ENCODE results near the gene GNAT1. TPM values are rescaled to one million over a fixed set of nuclear protein-coding genes. Genes with fewer than 3 reads are reported as not detected.
A peak's percentile ranks its signal among the peaks of the same experiment; 100 is the strongest.

Gene GNAT1
- total and polyA plus RNA-seq, 2 of the 13 experiments (the other 11 are each of a cell fraction or from before 2014, with no cell fraction given), result 0.15 TPM; not detected in 1

DNA sequence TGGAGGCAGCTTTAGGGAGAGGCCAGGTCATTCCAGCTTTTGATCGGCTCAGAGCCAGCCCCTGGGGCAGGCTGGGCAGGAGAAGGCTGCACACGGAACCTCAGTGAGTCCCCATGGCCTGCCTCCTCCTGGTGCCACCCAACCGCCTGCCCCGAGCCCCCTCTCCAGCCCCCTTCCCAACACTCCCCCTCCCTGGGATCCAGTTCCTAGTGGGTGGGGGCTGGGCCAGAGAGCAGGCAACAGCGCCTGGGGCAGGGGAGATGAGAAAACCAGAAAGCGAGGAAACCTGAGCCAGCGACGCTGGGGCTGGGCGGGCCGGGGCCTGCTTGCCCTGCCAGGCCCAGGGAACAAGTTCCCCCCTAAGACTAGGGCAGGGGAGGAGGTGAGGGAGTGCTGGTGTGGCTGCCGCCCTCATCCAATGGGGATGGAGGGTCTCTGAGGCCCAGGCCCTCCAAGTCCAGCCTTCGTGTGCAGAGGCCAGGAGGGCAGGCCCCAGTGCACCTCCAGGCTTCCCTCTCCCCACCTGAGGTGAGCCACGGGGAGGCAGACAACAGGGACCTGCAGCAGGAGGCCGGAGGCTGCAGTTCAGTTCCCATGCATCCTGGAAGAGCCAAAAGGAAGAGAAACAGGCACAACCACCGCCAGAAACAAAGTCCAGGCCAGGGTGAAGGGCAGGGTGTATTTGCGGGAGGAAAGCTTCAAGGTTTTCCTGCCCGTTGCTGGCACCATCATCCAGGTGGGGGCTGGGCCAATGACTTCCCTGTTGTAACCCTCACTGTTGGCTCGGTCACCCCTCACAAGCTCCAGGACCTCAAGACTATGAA is 40.3 kb upstream of the GNAT1 start (continued):
- TF ChIP-seq, protein P1, sequence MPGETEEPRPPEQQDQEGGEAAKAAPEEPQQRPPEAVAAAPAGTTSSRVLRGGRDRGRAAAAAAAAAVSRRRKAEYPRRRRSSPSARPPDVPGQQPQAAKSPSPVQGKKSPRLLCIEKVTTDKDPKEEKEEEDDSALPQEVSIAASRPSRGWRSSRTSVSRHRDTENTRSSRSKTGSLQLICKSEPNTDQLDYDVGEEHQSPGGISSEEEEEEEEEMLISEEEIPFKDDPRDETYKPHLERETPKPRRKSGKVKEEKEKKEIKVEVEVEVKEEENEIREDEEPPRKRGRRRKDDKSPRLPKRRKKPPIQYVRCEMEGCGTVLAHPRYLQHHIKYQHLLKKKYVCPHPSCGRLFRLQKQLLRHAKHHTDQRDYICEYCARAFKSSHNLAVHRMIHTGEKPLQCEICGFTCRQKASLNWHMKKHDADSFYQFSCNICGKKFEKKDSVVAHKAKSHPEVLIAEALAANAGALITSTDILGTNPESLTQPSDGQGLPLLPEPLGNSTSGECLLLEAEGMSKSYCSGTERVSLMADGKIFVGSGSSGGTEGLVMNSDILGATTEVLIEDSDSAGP (CRISPR knock-in tag; IDR thresholded peaks at IDR 0.05; ENCODE audit: borderline replicate concordance), result no peak; the same call in 1 of the 2 replicates
- no peak for TF ChIP-seq NR0B2 (CRISPR knock-in tag; IDR thresholded peaks at IDR 0.05)
- no peak for TF ChIP-seq RAD51 (IDR thresholded peaks at IDR 0.05; ENCODE audit: borderline replicate concordance)
- no peak for TF ChIP-seq CBFB (CRISPR knock-in tag; IDR thresholded peaks at IDR 0.05)
- no peak for TF ChIP-seq ADNP (CRISPR knock-in tag; IDR thresholded peaks at IDR 0.05)
- TF ChIP-seq HDAC6 (IDR thresholded peaks at IDR 0.05; ENCODE audit: low read depth, low read length), result no peak
- TF ChIP-seq SOX6 (IDR thresholded peaks at IDR 0.05), result no peak
- 0 out of 2 replicates have a peak, but pooled peaks have one; percentile 17 for TF ChIP-seq SOX6 (CRISPR knock-in tag; IDR thresholded peaks at IDR 0.05)
- no peak for TF ChIP-seq TMF1 (CRISPR knock-in tag; IDR thresholded peaks at IDR 0.05; ENCODE audit: low read depth)
- TF ChIP-seq NR1H2 (CRISPR knock-in tag; IDR thresholded peaks at IDR 0.05; ENCODE audit: borderline replicate concordance, low read depth), result 0 out of 2 replicates have a peak, but pooled peaks have one; percentile 3
- TF ChIP-seq ZNF331 (CRISPR knock-in tag; IDR thresholded peaks at IDR 0.05), result 0 out of 2 replicates have a peak, but pooled peaks have one; percentile 8
- TF ChIP-seq, protein P2, sequence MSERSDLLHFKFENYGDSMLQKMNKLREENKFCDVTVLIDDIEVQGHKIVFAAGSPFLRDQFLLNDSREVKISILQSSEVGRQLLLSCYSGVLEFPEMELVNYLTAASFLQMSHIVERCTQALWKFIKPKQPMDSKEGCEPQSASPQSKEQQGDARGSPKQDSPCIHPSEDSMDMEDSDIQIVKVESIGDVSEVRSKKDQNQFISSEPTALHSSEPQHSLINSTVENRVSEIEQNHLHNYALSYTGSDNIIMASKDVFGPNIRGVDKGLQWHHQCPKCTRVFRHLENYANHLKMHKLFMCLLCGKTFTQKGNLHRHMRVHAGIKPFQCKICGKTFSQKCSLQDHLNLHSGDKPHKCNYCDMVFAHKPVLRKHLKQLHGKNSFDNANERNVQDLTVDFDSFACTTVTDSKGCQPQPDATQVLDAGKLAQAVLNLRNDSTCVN (CRISPR knock-in tag; IDR thresholded peaks at IDR 0.05; ENCODE audit: borderline replicate concordance), result peak; percentile 41; the same call in 1 of the 2 replicates
- TF ChIP-seq PBX2 (CRISPR knock-in tag; IDR thresholded peaks at IDR 0.05), result no peak
- peak; percentile 48; the same call in 1 of the 2 replicates for TF ChIP-seq SP4 (CRISPR knock-in tag; IDR thresholded peaks at IDR 0.05)
- TF ChIP-seq ISX (CRISPR knock-in tag; conservative IDR thresholded peaks at IDR 0.05), result no peak
- TF ChIP-seq MEF2D (CRISPR knock-in tag; IDR thresholded peaks at IDR 0.05), result 0 out of 2 replicates have a peak, but pooled peaks have one; percentile 16
- TF ChIP-seq ZNF558 (CRISPR knock-in tag; IDR thresholded peaks at IDR 0.05; ENCODE audit: borderline replicate concordance), result no peak
- no peak for TF ChIP-seq NFYC (CRISPR knock-in tag; IDR thresholded peaks at IDR 0.05)
- peak; percentile 51; the same call in 1 of the 2 replicates for TF ChIP-seq HNF4A (CRISPR knock-in tag; IDR thresholded peaks at IDR 0.05)
- peak; percentile 47; the same call in 1 of the 2 replicates for TF ChIP-seq RFXAP (CRISPR knock-in tag; IDR thresholded peaks at IDR 0.05; ENCODE audit: borderline replicate concordance)
- TF ChIP-seq, protein P3, sequence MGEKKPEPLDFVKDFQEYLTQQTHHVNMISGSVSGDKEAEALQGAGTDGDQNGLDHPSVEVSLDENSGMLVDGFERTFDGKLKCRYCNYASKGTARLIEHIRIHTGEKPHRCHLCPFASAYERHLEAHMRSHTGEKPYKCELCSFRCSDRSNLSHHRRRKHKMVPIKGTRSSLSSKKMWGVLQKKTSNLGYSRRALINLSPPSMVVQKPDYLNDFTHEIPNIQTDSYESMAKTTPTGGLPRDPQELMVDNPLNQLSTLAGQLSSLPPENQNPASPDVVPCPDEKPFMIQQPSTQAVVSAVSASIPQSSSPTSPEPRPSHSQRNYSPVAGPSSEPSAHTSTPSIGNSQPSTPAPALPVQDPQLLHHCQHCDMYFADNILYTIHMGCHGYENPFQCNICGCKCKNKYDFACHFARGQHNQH (CRISPR knock-in tag; IDR thresholded peaks at IDR 0.05), result no peak
- TF ChIP-seq ZMYM3 (CRISPR knock-in tag; IDR thresholded peaks at IDR 0.05), result 0 out of 2 replicates have a peak, but pooled peaks have one; percentile 10
- no peak for TF ChIP-seq ZNF570 (CRISPR knock-in tag; IDR thresholded peaks at IDR 0.05; ENCODE audit: borderline replicate concordance)
- TF ChIP-seq PITX1 (CRISPR knock-in tag; IDR thresholded peaks at IDR 0.05), result peak; percentile 18; the same call in 1 of the 2 replicates
- TF ChIP-seq GTF3A (CRISPR knock-in tag; conservative IDR thresholded peaks at IDR 0.05), result no peak

Data from HepG2 (cell line).